Measurements from ENCODE around the gene AKNAD1.
A peak's percentile ranks its signal among the peaks of the same experiment; 100 is the strongest.

The AKNAD1 gene

GRCh38 chr1:108814343-108815125, 42.4 kb downstream of the AKNAD1 start:
- WGBS (ENCODE audit: extremely low coverage, insufficient coverage, low lambda C conversion rate), result no CpG with 5 or more reads among the region's 4 CpGs
- Histone ChIP-seq H3K79me2 (ENCODE audit: control insufficient read depth, insufficient read depth, low read length) (no peaks in the 10 kb centered on the region), H3K23ac (ENCODE audit: low read length) (no peak overlapping the region), H3K27me3 (ENCODE audit: insufficient read depth, low read length, poor library complexity) (no peaks in the 10 kb centered on the region), H3K36me3 (ENCODE audit: control insufficient read depth, insufficient read depth, low read length) (no peaks in the 10 kb centered on the region), H3K9ac (ENCODE audit: low read length) (no peak overlapping the region), H2BK120ac (ENCODE audit: low read depth, low read length) (no peak overlapping the region), H2BK5ac (ENCODE audit: low read length) (no peak overlapping the region), H3K4me3 (ENCODE audit: low read length) (no peak overlapping the region), H3K4me2 (ENCODE audit: low read length) (no peak overlapping the region), H3K27ac (ENCODE audit: low read depth, low read length) (no peak overlapping the region), H3K79me1 (ENCODE audit: low read length) (no peaks in the 10 kb centered on the region), H3K4me1 (ENCODE audit: control insufficient read depth, low read depth, low read length) (no peaks in the 10 kb centered on the region), H4K5ac (ENCODE audit: low read length) (no peak overlapping the region), H4K8ac (ENCODE audit: low read depth, low read length) (no peak overlapping the region), H3K56ac (ENCODE audit: low read length) (peak overlapping the region; percentile 0), H3K4ac (ENCODE audit: low read depth, low read length) (no peak overlapping the region), H2BK15ac (replicated peaks; ENCODE audit: low read depth) (no peak overlapping the region), H3K18ac (ENCODE audit: low read length) (no peak overlapping the region), H2AK5ac (ENCODE audit: low read length) (no peak overlapping the region)
- DNase-seq, result no peak

DNA sequence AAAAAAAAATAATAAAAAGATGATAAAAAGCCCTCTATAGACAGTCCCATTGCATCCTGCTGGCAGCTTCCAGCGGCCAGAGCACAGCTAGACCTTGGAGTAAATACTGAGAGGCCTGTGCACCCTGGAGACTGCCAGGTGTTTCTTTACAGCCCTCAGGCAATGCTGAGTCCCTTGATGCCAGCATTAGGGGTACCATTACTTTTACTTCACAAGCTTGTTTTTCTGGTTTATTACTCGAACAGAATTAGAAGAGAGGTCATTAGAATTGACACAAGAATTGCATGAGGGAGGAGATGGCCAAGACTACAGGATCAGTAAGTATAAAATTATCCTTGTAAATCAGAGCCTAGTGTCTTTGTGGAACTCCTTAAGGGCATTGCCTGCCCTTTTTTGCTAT, 43.6 kb downstream of the AKNAD1 start:
- no peak overlapping the region for H3K4me2 ChIP-seq (ENCODE audit: low read length)
- H3K27me3 ChIP-seq (ENCODE audit: insufficient read depth, low read length, poor library complexity), result no peaks in the 10 kb centered on the region
- no peak overlapping the region for H4K5ac ChIP-seq (ENCODE audit: low read length)
- H2AK5ac ChIP-seq (ENCODE audit: low read length), result no peak overlapping the region
- H3K18ac ChIP-seq (ENCODE audit: low read length), result no peak overlapping the region
- no peak for DNase-seq
- no peaks in the 10 kb centered on the region for H3K4me1 ChIP-seq (ENCODE audit: control insufficient read depth, low read depth, low read length)
- H3K4ac ChIP-seq (ENCODE audit: low read depth, low read length), result no peak overlapping the region
- no peaks in the 10 kb centered on the region for H3K36me3 ChIP-seq (ENCODE audit: control insufficient read depth, insufficient read depth, low read length)
- H3K56ac ChIP-seq (ENCODE audit: low read length), result no peak overlapping the region
- no peak overlapping the region for H2BK120ac ChIP-seq (ENCODE audit: low read depth, low read length)
- no peak overlapping the region for H3K23ac ChIP-seq (ENCODE audit: low read length)
- no CpG with 5 or more reads among the region's 2 CpGs for WGBS (ENCODE audit: extremely low coverage, insufficient coverage, low lambda C conversion rate)
- H3K79me1 ChIP-seq (ENCODE audit: low read length), result no peaks in the 10 kb centered on the region
- no peak overlapping the region for H2BK5ac ChIP-seq (ENCODE audit: low read length)
- H3K27ac ChIP-seq (ENCODE audit: low read depth, low read length), result no peak overlapping the region
- H3K9ac ChIP-seq (ENCODE audit: low read length), result no peak overlapping the region
- no peak overlapping the region for H2BK15ac ChIP-seq (replicated peaks; ENCODE audit: low read depth)
- no peak overlapping the region for H4K8ac ChIP-seq (ENCODE audit: low read depth, low read length)
- no peak overlapping the region for H3K4me3 ChIP-seq (ENCODE audit: low read length)
- H3K79me2 ChIP-seq (ENCODE audit: control insufficient read depth, insufficient read depth, low read length), result no peaks in the 10 kb centered on the region

DNA sequence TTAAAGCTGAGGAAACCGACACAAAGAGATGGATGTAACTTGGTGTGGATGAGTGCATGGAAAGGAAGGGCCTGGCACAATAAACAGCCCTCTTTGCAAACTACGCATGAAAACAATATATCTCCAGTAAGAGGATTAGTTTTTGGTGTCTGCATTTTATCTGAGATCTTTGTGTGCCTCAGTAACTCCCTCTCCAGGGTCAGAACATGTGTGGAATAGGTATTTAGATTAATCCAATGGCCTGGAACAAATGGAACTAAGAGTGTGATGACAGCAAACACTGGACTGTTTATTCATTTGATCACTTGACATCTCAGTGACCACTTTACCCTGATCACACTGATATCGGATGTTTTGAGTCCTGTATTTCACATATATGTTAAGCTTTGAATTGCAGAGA, 45.3 kb downstream of the AKNAD1 start:
- no peak overlapping the region for H3K23ac ChIP-seq (ENCODE audit: low read length)
- H3K36me3 ChIP-seq (ENCODE audit: control insufficient read depth, insufficient read depth, low read length), result no peaks in the 10 kb centered on the region
- H3K79me2 ChIP-seq (ENCODE audit: control insufficient read depth, insufficient read depth, low read length), result no peaks in the 10 kb centered on the region
- no CpG with 5 or more reads among the region's 3 CpGs for WGBS (ENCODE audit: extremely low coverage, insufficient coverage, low lambda C conversion rate)
- H3K27ac ChIP-seq (ENCODE audit: low read depth, low read length), result no peak overlapping the region
- H3K56ac ChIP-seq (ENCODE audit: low read length), result no peak overlapping the region
- H3K18ac ChIP-seq (ENCODE audit: low read length), result no peak overlapping the region
- H2BK5ac ChIP-seq (ENCODE audit: low read length), result no peak overlapping the region
- no peak for DNase-seq
- H2BK15ac ChIP-seq (replicated peaks; ENCODE audit: low read depth), result no peak overlapping the region
- H3K4ac ChIP-seq (ENCODE audit: low read depth, low read length), result no peak overlapping the region
- no peaks in the 10 kb centered on the region for H3K27me3 ChIP-seq (ENCODE audit: insufficient read depth, low read length, poor library complexity)
- no peak overlapping the region for H4K5ac ChIP-seq (ENCODE audit: low read length)
- H3K4me1 ChIP-seq (ENCODE audit: control insufficient read depth, low read depth, low read length), result no peaks in the 10 kb centered on the region
- no peak overlapping the region for H2AK5ac ChIP-seq (ENCODE audit: low read length)
- no peaks in the 10 kb centered on the region for H3K79me1 ChIP-seq (ENCODE audit: low read length)
- no peak overlapping the region for H2BK120ac ChIP-seq (ENCODE audit: low read depth, low read length)
- H4K8ac ChIP-seq (ENCODE audit: low read depth, low read length), result no peak overlapping the region
- no peak overlapping the region for H3K4me2 ChIP-seq (ENCODE audit: low read length)
- H3K4me3 ChIP-seq (ENCODE audit: low read length), result no peak overlapping the region
- no peak overlapping the region for H3K9ac ChIP-seq (ENCODE audit: low read length)

DNA sequence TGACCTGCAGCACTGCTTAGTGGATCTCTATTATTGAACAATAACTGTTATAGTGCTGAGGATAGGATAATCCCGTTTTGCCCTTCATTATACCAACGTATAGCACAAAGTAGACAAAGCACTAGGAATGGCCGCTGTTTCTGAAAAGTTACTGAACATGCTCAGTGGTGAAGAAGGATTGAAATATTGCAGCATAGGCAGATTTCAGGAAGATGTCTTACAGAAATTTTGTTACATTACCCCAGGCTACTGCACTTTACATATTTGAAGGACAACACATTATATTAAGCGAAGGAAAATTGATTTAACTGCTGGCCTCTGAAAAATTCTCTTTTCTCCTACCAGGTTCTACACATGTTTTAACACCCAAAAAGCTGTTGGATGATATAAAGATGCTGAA, 48.5 kb downstream of the AKNAD1 start:
- H2AK5ac ChIP-seq (ENCODE audit: low read length), result no peak overlapping the region
- H2BK120ac ChIP-seq (ENCODE audit: low read depth, low read length), result no peak overlapping the region
- H3K9ac ChIP-seq (ENCODE audit: low read length), result no peak overlapping the region
- no peak overlapping the region for H3K27ac ChIP-seq (ENCODE audit: low read depth, low read length)
- no peak overlapping the region for H4K5ac ChIP-seq (ENCODE audit: low read length)
- no peak overlapping the region for H2BK15ac ChIP-seq (replicated peaks; ENCODE audit: low read depth)
- no peak overlapping the region for H3K18ac ChIP-seq (ENCODE audit: low read length)
- H3K4me1 ChIP-seq (ENCODE audit: control insufficient read depth, low read depth, low read length), result no peaks in the 10 kb centered on the region
- H3K27me3 ChIP-seq (ENCODE audit: insufficient read depth, low read length, poor library complexity), result no peaks in the 10 kb centered on the region
- DNase-seq, result no peak
- no peak overlapping the region for H3K4me3 ChIP-seq (ENCODE audit: low read length)
- H3K23ac ChIP-seq (ENCODE audit: low read length), result no peak overlapping the region
- WGBS (ENCODE audit: extremely low coverage, insufficient coverage, low lambda C conversion rate), result no CpG with 5 or more reads among the region's 4 CpGs
- H4K8ac ChIP-seq (ENCODE audit: low read depth, low read length), result no peak overlapping the region
- H3K36me3 ChIP-seq (ENCODE audit: control insufficient read depth, insufficient read depth, low read length), result no peaks in the 10 kb centered on the region
- H3K4ac ChIP-seq (ENCODE audit: low read depth, low read length), result no peak overlapping the region
- no peak overlapping the region for H3K4me2 ChIP-seq (ENCODE audit: low read length)
- H3K79me1 ChIP-seq (ENCODE audit: low read length), result no peaks in the 10 kb centered on the region
- no peak overlapping the region for H2BK5ac ChIP-seq (ENCODE audit: low read length)
- no peak overlapping the region for H3K56ac ChIP-seq (ENCODE audit: low read length)
- no peaks in the 10 kb centered on the region for H3K79me2 ChIP-seq (ENCODE audit: control insufficient read depth, insufficient read depth, low read length)

GRCh38 chr1:108803548-108803947, 53.3 kb downstream of the AKNAD1 start:
- no peak for DNase-seq
- Histone ChIP-seq H2BK15ac (replicated peaks; ENCODE audit: low read depth) (no peak overlapping the region), H2BK120ac (ENCODE audit: low read depth, low read length) (no peak overlapping the region), H2AK5ac (ENCODE audit: low read length) (no peak overlapping the region), H3K56ac (ENCODE audit: low read length) (no peak overlapping the region), H3K9ac (ENCODE audit: low read length) (no peak overlapping the region), H3K36me3 (ENCODE audit: control insufficient read depth, insufficient read depth, low read length) (no peaks in the 10 kb centered on the region), H3K79me1 (ENCODE audit: low read length) (no peaks in the 10 kb centered on the region), H3K79me2 (ENCODE audit: control insufficient read depth, insufficient read depth, low read length) (no peaks in the 10 kb centered on the region), H3K4me2 (ENCODE audit: low read length) (no peak overlapping the region), H3K18ac (ENCODE audit: low read length) (no peak overlapping the region), H3K27me3 (ENCODE audit: insufficient read depth, low read length, poor library complexity) (no peaks in the 10 kb centered on the region), H3K4ac (ENCODE audit: low read depth, low read length) (no peak overlapping the region), H3K23ac (ENCODE audit: low read length) (no peak overlapping the region), H4K5ac (ENCODE audit: low read length) (no peak overlapping the region), H3K27ac (ENCODE audit: low read depth, low read length) (no peak overlapping the region), H4K8ac (ENCODE audit: low read depth, low read length) (no peak overlapping the region), H3K4me3 (ENCODE audit: low read length) (no peak overlapping the region), H3K4me1 (ENCODE audit: control insufficient read depth, low read depth, low read length) (no peaks in the 10 kb centered on the region), H2BK5ac (ENCODE audit: low read length) (no peak overlapping the region)
- no CpG with 5 or more reads among the region's 11 CpGs for WGBS (ENCODE audit: extremely low coverage, insufficient coverage, low lambda C conversion rate)

DNA sequence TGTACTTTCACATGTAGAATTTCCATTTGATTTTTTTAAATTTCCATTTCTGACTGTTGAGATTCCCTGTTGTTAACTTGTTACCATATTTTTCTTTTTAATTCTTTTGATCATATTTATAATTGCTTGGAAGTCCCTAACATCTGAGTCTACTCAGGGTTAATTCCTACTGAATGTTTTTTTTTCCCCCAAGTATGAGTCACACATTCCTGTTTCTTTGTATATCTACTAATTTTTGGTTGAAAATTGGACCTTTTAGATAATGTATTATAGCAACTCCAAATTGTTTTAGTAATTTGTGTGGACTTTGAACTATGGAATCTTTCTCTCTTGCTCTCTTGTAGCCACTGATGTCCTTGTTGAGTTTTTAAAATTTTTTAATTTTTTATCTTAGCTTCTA, 55.8 kb downstream of the AKNAD1 start:
- H2BK120ac ChIP-seq (ENCODE audit: low read depth, low read length), result no peak overlapping the region
- H3K4me2 ChIP-seq (ENCODE audit: low read length), result no peak overlapping the region
- H3K23ac ChIP-seq (ENCODE audit: low read length), result no peak overlapping the region
- no peaks in the 10 kb centered on the region for H3K36me3 ChIP-seq (ENCODE audit: control insufficient read depth, insufficient read depth, low read length)
- no peak overlapping the region for H3K27ac ChIP-seq (ENCODE audit: low read depth, low read length)
- no peaks in the 10 kb centered on the region for H3K79me2 ChIP-seq (ENCODE audit: control insufficient read depth, insufficient read depth, low read length)
- H2BK15ac ChIP-seq (replicated peaks; ENCODE audit: low read depth), result no peak overlapping the region
- no peaks in the 10 kb centered on the region for H3K27me3 ChIP-seq (ENCODE audit: insufficient read depth, low read length, poor library complexity)
- no peak overlapping the region for H3K18ac ChIP-seq (ENCODE audit: low read length)
- H2AK5ac ChIP-seq (ENCODE audit: low read length), result no peak overlapping the region
- no peaks in the 10 kb centered on the region for H3K79me1 ChIP-seq (ENCODE audit: low read length)
- H3K56ac ChIP-seq (ENCODE audit: low read length), result no peak overlapping the region
- DNase-seq, result no peak
- no peak overlapping the region for H4K8ac ChIP-seq (ENCODE audit: low read depth, low read length)
- H3K9ac ChIP-seq (ENCODE audit: low read length), result no peak overlapping the region
- H3K4ac ChIP-seq (ENCODE audit: low read depth, low read length), result no peak overlapping the region
- H4K5ac ChIP-seq (ENCODE audit: low read length), result no peak overlapping the region
- no peak overlapping the region for H2BK5ac ChIP-seq (ENCODE audit: low read length)
- H3K4me1 ChIP-seq (ENCODE audit: control insufficient read depth, low read depth, low read length), result no peaks in the 10 kb centered on the region
- H3K4me3 ChIP-seq (ENCODE audit: low read length), result no peak overlapping the region

Measured in mesendoderm (in vitro differentiated cells).